GM19193 (cell line): ENCODE measurements around the gene ZNF74.

Source experiments
- POLR2A ChIP-seq: IDR thresholded peaks from 4 replicates; pipeline ENCODE4 v1.6.1; 2011; ENCODE audit not compliant: insufficient read depth, insufficient read length; ENCODE audit errors: extremely low read depth

Gene ZNF74

DNA sequence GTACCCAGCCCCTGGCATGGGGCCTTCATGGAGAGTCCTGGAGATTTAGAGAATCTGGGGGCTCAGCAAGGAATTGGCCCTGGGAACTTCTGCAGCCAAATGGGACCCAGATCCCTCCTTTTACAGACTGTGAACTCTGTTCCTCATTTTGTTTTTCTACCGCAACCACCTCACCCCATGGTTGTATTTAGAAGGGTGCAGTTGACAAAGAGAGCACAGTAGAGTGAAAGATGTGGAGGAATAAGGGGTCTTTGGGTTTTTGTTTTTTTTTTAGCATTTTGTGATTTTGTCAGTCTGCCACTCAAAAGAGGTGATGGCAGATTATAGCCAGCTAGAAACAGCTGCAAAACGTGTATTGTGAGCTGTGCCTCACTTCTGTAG is 1.9 kb downstream of the ZNF74 start:
- TF ChIP-seq POLR2A, result no peak

DNA sequence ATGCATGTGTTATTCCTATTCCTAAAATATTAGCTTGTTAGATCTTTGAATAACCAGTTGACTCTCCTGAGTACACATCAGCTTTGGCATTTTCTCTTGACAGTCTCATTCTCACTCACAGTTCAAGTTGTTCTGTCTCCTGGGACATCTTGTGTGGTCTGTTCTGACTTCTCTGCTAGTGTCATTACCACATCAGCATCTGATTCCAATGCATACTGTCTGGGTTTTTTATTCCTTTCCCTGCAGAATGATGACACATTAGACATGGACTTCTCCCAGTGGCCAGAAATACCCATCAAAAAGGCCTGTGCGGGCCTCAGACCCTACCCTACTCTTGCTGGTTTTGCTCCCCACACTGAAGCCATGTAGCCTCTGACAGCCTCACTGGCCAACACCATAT is 2.7 kb downstream of the ZNF74 start:
- no peak for TF ChIP-seq POLR2A

DNA sequence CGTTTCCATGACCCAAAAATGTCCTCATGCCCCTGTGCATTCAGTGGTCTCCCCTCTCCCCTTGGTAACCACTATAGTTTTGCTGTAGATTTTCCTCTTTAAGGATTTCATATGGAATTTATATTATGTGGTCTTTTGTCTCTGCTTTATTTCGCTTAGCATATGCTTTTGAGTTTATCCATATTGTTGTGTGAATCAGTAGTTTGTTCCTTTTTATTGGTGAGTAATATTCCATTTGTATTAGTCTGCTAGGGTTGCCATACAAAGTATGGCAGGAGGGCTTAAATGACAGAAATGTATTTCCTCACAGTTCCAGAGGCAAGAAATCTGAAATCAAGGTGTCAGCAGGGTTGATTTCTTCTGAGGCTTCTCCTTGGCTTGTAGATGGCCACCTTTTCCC is 3.5 kb downstream of the ZNF74 start:
- no peak for TF ChIP-seq POLR2A

GRCh38 chr22:20398420-20398819 is 4.5 kb downstream of the ZNF74 start:
- TF ChIP-seq POLR2A, result no peak

DNA sequence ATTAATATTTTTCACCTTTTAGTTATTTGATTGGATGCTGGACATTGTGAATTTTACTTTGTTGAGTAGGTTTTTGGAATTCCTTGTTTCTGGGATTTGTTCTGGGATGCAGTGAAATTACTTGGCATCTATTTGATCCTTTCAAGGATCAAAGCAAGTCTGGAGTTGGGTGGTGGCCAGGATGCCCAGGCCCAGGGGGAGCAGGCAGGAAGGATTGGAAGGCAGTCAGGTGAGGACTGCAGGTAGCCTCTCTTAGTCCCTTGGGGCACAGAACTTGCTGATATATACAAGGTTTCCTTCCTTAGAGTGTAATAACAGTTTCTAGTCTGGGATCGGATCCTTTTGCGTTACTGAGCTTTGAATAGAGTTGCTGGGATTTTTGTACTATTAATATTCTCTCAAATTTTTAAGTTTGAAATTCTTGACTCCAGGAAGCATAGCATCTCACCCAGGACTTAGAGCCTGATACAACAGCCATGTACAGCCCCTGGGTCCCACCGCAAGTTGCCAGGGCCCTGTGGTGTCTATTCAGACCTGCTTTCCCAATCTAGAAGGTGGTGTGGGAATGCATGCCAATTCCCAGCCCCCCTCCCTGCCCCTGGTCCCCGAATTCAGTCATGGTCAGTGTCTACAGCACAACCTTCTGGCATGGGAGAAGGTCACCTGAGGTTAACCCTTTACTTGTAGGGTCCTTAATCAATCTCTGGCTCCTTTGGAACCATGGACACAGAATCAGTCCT is 6.1 kb downstream of the ZNF74 start:
- no peak for TF ChIP-seq POLR2A

DNA sequence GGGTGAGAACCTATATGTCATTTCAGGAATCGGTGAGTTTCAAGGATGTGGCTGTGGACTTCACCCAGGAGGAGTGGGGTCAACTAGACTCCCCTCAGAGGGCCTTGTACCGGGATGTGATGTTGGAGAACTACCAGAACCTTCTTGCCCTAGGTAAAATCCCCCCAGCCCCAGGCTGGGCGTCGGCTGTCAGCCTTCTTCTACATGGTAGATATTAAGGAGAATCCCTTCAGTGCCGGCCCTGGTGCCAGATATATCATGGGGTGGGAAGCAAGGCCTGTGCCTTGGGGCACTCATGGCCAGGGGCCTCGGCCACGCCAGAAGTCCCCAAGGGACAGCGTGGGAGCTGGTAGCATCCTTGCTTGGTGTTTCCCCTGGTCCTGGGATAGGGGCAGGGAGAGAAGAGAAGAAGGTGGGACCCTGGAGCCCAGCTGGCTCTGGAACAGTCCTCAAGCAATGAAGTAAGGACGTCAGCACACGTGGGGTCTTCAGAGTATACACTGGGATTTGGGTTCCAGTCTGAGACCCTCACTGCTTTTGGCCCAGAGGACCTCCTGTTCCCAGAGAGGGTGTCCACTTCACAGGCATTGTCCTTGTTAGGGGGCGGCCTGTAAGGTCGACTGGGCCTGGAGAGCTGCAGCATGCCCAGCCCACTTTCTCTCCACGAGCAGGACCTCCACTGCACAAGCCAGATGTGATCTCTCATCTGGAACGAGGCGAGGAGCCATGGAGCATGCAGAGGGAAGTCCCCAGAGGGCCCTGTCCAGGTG is 6.8 kb downstream of the ZNF74 start:
- no peak for TF ChIP-seq POLR2A

DNA sequence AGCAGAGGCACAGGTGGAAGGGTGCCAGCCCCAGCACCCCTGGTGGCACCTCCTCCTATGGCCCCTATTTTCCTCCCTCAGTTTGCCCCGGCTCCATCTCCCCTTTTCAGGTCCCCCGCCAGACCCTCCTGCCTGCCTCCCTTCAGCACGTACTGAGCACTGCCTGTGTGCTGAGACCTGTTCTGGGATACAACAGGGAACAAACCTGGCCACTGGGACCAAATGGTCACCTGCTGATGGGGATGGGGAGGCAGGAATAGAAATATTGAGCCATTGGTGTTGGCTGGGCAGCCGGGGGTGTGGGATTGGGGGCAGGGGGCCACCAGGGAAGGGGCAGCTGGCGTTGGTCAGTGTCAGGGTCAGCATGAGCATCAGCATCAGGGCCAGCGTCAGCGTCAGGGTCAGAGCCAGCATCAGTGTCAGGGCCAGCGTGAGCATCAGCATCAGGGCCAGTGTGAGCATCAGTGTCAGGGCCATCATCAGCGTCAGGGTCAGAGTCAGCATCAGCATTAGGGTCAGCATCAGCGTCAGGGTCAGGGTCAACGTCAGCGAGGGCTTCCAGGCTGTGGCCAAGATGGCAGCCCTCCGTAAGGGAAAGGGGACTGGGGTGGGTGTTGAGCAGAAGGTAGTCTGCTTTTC is 7.5 kb downstream of the ZNF74 start:
- TF ChIP-seq POLR2A, result no peak

- TF ChIP-seq POLR2A, result no peak
Observed at GRCh38 chr22:20402960-20403778, 9.2 kb downstream of the ZNF74 start.

DNA sequence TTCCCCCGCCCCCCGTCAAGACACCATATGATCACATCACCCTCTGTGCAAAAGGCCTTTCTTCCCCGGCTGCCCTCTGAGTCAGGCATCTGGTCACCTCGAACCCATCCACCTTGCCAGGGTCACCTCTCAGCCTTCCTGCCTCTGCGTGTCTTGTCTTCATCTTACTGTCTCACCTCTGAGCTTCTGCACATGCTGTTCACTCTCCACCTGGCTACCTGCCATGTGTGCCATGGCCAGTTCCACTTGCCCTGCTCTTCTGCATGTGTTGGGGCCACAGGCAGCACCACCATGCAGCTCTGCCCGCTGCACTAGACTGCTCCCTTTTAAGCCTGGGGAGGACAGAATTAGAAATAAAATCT is 9.8 kb downstream of the ZNF74 start:
- no peak for TF ChIP-seq POLR2A

DNA sequence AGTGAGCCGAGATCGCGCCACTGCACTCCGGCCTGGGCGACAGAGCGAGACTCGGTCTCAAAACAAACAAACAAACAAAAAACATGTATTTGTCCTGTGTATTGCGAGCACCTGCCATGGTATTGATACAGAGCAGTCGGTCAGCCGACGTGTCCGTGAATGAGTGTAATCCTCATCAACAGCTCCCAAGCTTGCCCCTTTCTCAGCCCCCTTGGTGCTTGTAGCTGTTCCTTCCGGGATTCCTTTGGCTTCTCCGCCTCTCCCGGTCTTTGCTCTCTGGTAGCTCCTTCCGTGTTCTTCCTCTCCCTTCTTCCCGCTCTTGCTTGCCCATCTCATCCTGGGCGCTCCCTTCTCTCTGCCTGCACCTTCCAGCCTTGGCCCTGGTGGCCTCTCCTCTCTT is 10.9 kb downstream of the ZNF74 start:
- TF ChIP-seq POLR2A, result no peak

GRCh38 chr22:20405291-20405930 is 11.5 kb downstream of the ZNF74 start:
- TF ChIP-seq POLR2A, result no peak

DNA sequence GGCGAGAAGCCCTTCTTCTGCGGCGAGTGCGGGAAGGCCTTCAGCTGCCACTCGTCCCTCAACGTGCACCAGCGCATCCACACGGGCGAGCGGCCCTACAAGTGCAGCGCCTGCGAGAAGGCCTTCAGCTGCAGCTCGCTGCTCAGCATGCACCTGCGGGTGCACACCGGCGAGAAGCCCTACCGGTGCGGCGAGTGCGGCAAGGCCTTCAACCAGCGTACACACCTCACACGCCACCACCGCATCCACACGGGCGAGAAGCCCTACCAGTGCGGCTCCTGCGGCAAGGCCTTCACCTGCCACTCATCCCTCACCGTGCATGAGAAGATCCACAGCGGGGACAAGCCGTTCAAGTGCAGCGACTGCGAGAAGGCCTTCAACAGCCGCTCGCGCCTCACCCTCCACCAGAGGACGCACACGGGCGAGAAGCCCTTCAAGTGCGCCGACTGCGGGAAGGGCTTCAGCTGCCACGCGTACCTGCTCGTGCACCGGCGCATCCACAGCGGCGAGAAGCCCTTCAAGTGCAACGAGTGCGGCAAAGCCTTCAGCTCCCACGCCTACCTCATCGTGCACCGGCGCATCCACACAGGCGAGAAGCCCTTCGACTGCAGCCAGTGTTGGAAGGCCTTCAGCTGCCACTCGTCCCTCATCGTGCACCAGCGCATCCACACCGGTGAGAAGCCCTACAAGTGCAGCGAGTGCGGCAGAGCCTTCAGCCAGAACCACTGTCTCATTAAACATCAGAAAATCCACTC is 12.2 kb downstream of the ZNF74 start:
- no peak for TF ChIP-seq POLR2A

GRCh38 chr22:20406686-20407408 is 12.9 kb downstream of the ZNF74 start:
- no peak for TF ChIP-seq POLR2A
